Measurements from ENCODE around the gene CCDC17.

Gene CCDC17

DNA sequence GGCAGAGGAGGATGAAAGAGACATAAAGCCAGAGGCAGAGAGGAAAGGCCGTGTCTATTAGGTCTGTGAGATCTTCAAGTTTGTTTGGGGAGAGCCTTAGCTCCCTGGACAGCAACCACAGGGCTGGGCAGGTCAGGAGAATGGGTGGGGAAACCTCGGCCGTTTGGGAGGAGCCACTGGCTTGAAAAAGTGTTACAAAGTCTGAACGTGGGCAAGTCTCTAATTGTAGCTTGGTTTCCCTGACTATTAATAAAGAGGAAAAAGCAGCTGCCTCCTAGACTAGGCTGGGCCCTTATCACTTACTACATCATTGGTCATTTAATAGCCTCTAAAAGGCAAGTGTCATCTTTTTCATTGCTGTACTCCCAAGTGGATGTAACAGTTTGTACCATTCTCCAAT lies at the start of gene CCDC17:
Gene CCDC17, minus strand, starts transcription at position 83 of the 400 bp plus-strand sequence. CDS start 145 bp downstream, outside the sequence.
- no peak for FAIRE-seq

DNA sequence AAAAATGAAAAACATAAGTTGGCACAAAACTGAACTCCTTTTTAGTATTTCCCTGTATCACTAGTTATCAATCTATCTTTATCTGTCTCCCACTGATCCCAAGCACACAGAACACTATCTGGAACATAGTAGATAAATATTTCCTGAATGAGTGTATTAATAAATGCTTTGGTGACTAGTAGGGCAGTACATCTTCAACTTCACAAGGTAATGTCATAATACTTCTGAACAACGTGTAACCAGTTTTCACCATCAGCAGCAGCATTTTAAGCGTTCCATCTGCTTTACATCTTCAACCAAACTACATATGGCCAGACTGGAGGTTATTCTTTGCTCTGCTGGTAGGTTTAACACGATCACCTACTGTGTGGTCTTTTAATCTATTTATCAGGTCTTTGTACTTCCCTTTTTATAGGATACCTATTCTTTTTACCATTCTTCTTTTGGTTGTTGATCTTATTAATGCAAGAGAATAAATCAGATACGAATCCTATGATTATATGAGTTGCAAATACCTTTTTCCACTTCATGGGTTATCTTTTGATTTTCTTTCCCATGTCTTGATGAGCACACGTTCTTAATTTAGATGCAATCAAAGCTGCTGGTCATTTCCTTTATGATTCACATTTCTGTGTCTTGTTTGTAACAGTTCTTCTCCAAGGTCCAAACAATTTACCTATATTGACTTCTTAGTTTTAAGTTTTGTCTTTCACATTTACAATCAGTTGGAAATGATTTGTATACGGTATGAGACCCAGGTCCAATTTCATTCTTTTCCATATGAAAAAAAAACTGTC lies 46.2 kb upstream of the CCDC17 start:
- FAIRE-seq, result no peak

DNA sequence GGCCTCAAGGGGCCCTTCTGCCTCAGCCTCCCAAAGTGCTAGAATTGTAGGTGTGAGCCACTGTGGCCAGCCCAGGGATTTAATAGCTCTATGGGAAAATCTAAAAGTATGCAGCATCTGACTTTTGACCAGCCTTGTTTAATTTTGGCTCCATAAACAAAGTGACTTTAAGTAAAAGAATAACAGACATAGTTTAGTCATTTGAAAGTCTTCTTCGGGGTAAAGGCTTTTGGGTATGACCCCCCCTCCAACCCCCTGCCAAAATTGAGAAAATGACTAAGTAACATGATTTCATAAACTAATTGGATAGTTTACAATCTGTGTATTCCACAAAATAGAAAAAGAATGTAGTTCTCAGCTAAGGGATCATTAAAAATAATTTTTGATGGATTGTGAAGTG lies 45.5 kb upstream of the CCDC17 start:
- no peak for FAIRE-seq

DNA sequence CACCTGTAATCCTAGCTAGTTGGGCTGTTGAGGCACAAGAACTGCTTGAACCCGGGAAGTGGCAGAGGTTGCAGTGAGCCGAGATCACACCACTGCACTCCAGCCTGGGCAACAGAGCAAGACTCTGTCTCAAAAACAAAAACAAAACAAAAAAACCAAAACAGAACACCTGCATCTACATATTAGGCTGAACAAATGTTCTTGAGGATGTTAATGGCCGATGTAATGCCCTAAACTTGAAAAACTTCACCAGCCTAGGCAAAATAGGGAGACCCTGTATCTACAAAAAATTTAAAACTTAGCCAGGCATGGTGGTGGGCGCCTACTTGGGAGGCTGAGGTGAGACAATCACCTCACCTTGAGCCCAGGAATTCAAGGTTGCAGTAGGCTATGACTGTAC lies 44.7 kb upstream of the CCDC17 start:
- no peak for FAIRE-seq

DNA sequence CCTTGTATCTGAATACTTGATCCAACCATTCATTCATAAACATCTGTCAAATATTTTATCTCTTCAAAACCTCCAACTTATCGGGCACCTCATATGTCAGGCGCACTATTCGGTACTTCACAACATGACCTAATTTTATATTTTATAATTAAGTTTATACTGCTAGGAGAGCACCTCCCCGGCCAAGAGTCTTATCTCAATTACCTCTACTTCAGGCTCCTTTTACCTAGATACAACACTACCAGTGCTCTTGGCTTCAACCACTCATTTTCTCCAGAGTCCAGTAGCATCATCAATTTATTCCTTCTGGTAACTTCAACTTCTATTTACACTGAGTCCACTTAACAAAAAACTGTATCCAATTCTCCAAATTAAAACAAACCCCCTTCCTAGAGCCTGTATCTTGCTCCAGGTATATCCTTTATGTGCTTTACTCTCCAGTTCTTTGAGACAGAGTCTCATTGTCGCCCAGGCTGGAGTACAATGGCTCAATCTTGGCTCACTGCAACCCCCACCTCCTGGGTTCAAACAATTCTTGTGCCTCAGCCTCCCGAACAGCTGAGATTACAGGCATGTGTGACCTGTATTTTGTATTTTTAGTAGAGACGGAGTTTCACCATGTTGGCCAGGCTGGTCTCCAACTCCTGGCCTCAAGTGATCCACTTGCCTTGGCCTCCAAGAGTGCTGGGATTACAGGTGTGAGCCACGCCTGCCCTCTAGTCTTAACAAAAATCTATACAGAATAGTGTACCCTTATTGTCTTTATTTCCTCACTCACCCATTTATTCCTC lies 43.7 kb upstream of the CCDC17 start:
- FAIRE-seq, result no peak

DNA sequence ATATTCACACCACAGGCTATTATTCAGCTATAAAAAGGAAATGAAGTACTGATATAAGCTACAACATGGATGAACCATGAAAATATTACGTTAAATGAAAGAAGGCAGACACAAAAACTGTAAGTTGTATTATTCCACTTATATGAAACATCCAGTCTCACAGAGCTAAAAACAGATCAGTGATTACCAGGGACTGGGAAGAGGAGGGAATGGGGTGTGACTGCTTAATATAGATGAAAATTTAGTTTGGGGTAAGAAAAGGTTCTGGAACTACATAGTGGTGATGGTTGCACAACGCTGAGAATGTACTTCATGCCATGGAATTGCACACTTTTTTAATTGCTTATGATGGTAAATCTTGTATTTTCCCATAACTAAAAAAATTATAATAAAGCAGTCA lies 43.0 kb upstream of the CCDC17 start:
- no peak for FAIRE-seq

DNA sequence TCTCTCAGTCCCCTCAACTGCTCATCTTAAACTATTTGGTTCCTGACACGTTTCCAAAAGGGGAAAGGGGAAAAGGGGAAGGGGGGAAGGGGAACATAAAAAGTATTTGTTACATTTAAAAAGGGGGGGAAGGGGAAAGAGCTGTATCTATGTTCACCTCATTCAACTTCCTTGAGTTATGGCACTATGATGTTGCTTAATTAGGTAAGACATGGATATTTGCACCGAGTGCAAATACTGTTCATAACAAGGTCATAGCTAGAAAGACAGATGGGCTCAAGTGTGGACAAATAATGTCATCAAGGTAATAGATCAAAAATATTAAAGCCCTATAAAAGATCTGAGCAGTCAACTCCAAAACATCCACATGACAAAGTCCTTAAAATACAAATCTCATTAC lies 36.5 kb upstream of the CCDC17 start:
- FAIRE-seq, result no peak

DNA sequence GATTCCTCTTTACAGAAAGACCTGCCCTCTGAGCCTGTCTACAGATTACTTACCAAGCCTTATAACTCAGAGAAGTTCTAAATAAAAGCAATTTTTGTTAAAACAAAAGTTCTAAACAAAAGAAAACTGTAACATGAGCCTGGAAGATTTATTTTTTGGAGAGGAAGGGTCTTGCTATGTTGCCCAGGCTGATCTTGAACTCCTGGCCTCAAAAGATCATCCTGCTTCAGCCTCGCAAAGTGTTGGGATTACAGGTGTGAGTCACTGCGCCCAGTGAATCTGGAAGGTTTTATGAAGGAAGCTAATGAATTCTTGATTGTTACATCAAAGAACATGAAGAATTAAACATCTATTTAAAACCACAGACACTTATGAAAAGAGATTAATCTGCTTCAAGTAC lies 35.4 kb upstream of the CCDC17 start:
- no peak for FAIRE-seq

DNA sequence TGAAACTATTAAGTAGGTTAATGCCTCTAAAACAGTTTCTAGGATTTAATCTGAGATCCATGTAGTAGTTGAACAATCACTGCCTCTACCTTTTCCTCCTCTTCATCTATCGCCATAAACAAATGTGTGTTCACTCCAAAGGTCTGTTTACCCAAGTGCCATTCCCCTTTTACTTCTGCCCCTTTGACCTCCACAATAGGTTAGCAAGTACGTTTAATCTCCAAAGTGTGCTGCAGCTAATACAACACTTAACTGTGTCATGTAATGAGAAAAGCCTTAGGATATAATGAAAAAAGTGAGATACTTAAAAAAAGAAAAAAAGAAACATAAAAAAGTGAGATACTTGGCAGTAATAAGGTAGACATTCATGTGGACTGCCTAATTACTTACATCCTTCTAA lies 34.3 kb upstream of the CCDC17 start:
- FAIRE-seq, result no peak

DNA sequence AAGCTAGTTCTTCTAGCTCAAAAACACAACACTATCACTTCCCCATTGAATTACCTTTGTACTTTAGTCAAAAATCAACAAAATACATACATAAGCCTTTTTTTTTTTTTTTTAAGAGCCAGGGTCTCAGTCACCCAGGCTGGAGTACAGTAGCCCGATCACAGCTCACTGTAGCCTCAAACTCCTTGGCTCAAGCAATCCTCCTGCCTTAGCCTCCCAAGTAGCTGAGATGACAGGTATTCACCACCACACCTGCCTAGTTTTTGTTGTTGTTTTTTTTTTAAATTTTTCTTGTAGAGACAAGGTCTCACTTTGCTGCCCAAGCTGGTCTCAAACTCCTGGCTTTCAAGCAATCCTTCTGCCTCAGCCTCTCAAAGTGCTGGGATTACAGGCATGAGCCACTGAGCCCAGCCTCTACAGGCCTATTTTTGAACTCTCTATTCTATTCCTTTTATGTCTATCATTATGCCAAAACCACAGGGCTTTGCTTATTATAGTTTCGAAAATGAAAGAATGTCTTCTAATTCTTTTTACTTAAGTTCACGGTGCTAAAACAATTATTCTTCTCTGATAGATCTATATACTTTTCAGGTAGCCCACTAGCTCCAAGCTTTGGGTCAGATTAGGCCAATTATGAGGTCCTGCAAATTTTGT lies 32.8 kb upstream of the CCDC17 start:
- no peak for FAIRE-seq

DNA sequence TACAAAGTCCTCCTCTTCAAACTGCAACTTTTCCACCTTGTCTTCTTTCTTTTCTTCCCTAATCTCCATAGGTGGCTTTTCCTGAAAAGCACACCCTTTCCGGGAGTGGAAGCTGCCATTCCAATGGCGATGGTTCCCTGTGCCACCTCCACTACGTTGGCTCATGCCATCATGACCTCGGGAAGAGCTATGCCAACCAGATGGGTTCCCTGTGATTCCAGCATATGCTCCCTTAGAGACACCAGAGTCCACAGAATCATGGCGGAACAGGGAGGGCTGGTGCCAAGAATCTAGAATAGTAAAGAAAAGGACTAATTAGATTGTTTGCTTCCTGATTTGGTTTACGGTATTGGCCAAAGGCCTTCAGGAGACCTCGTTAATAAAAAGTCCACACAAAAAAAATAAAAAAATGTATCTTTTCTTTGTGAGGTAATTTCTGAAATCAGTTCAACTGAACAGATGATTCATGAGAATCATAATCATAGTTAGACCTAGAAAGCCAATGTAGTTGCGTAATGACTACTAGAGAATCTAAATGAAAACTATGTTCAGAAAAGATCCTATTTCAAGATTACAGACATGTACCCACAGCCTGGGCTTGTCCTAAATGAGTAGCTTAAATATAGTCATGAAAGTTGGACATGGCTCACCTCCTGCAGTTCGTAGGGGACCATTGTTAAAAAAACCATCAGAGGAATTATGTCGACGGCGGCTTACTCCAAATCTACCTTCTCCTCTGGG lies 30.9 kb upstream of the CCDC17 start:
- no peak for FAIRE-seq

DNA sequence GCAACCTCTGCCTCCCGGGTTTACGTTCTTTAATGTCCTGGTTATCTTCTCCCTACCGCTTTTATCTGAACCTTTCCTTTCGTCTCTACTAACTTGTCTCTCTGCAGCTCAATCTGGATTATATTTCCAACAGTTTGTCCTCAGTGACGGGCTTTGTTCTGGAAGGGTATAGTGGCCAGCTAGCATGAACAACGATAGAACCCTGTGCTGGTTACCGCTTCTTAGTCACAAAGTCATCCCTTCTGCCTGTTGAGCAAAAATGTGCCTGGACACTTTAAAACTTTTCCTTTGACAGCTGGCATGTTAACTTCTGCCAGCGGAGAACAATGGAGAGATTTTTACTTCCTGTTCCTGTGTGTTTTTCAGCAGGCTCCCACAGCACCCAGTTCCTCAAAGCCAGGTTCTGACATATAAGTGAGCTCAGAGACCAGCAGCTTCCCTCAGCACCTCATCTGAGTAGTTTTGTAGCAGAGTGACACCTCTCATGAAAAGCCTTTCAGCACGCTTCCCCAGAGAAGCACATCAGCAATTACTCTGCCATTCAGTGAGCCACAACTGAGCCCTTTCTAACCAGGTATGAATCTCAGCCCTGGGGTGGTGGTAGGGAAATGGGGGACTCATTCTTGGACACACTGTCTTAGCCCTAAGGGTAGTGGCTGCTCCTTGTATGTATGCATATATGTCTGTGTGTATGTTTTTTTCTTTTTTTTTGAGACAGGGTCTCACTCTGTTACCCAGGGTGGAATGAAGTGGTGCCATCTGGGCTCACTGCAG lies 23.6 kb upstream of the CCDC17 start:
- no peak for FAIRE-seq

DNA sequence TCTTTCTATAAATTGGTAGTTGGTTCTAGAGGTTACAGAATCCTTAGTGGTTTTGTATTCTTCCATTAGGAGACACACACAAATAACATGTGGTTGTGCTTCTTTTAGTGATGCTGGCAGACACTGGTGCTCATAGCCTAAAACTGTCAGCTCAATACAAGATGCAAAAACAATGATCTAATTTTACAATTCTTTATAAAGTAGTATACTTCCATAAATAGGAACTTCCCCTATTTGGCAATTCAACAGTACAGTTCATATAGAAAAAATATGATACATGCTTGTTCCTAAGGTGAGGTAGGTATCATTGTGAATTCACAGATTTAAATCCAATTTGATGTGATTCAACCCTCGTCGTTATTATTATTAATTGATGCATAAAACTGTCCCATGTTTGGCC lies 20.8 kb upstream of the CCDC17 start:
- FAIRE-seq, result no peak

DNA sequence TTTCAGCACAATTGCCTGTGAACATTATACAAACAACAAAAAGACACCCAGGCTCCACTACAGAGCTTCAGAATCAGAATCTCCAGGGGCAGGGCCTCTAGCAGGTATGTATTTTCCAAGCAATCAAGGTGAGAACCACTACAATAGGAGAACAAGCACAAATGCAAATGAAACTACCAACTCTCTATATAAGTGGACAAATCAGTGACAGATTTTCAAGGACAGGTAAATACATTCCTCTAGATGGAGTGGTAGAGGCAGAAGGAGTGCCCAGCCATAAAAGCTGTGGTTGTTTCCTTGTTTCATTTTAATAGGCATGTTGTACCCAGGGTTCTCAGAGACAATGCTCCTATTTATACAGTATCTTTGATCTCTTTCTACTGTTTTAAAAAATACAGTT lies 20.1 kb upstream of the CCDC17 start:
- no peak for FAIRE-seq

DNA sequence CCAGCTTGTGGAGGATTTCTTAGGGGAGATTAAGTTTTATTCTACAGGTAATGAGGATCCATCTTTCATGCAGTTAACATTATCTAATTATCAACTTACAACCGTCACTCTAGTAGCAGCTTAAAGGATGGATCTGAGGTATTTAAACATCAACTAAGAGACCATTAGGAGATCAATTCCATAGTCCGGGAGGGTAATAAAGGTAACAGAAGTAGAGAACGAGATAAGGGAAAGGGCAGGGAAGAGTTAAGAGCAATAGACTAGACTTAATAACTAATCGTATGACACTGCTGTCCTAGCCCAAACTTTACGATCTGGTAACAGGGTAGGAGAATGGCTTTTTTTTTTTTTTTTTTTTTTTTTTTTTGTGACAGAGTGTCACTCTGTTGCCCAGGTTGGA lies 19.5 kb upstream of the CCDC17 start:
- no peak for FAIRE-seq

DNA sequence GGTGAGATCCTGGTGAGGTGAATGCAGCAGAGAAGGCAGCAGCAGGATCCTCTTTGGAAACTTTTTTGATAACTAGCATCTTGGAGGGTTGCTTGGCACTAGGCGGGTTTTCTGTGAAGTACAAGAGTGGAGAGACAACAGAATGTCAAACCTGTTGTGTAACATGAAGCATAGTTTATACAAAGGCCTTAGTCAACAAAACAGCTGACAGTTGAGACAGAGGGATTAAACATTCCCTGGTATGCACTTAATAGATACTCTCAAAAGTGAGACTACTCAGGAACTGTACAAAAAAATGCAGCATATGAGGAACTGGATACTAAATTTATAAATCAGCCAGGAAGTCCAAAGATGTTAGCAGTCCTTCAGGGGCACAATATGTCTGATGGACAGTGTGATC lies 16.4 kb upstream of the CCDC17 start:
- no peak for FAIRE-seq

DNA sequence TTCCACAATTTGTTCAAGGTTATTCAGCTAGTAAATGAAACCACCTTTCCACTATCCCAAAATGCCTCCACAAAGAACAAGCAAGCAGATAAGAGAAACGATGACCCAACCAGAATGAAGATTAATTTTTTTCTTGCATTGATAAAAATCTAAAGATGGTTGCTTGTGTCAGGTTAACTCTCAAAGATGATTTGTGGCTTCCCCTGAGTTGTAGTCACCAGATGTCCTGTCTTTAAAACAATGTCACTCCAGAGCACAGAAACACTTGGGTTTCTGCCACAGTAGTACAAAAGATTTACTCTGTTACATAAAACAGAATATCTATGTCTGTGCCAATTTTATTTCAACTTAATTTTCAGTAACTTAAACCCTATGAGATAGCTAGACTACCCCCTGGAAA lies 11.4 kb upstream of the CCDC17 start:
- FAIRE-seq, result no peak

DNA sequence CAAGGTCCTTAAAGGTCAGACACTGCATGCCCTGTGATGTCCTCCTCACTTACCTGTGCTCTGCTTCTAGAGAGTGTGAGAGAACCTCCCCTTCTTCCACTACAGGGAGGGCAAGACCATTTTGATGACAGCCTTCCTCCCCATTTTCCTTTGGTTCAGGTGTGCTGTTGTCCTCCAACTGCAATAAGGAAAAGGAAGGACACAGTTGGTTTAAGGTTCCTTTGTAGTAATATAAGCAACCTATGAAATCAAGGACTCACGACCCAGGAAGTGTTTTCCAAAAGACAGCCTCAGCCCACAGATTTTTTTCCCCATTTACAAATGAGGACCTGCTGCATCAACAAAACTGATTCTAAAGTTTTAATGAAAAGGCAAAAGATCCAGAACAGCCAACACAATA lies 6.6 kb upstream of the CCDC17 start:
- no peak for FAIRE-seq

DNA sequence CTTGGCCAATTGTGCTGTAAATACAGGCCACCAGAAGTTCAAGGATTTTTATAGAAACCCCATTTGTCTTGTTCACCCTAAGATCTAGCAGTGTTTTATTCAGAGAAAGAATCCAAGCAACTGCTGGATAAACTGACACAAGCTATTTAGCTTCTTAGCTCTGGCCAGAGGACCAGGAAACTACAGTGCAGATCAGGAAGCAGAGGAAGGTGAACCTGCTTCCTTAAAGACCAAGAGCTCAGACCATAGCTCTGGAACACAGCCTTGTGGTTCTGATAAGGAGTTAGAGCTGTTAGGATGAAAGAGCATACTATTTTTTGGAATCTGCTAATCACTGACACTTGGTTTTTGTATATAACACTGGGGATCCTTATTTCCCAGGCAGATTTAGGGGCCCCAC lies 5.2 kb upstream of the CCDC17 start:
- no peak for FAIRE-seq

DNA sequence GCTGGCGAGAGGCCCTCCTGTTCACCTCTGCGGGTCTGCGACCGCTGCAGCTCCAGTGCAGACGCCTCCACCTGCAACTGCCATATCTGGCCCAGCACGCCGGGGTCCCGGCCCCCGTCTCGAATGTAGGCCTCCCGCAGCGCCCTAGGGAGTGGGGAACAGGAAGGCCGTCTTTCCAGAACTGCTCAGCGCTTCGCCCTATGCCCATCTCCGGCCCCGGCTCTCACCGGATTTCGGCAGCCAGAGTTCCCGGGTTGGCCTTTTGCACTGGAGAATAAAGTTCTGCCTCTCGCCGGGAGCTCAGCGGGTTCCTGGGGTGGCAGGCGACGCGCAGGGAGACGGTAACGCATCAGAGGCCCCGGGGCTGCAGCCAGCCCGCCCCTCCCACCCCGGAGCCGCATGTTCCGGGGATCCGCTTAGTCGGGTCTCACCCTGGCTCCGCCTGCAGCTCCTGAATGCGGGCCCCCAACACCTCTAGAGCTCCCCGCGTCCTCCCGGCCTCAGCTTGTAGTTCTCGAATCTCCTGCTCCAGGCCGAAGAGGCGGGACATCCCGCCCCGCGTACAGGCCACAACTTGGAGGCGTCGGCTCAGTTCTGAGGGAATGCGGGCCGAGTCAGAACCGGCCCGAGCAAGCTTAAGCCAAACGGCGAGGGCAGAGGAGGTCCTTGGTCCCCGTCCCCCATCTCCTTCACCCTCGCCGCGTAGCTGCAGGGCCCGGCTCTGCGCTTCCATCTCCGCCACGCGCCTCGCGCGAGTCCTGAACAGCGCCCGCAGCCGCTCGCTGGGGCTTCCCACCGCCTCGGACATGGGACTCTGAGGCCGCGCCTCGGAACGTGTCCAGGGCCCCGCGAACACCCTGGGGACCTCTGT lies 1.1 kb downstream of the CCDC17 start:
- FAIRE-seq, result no peak

DNA sequence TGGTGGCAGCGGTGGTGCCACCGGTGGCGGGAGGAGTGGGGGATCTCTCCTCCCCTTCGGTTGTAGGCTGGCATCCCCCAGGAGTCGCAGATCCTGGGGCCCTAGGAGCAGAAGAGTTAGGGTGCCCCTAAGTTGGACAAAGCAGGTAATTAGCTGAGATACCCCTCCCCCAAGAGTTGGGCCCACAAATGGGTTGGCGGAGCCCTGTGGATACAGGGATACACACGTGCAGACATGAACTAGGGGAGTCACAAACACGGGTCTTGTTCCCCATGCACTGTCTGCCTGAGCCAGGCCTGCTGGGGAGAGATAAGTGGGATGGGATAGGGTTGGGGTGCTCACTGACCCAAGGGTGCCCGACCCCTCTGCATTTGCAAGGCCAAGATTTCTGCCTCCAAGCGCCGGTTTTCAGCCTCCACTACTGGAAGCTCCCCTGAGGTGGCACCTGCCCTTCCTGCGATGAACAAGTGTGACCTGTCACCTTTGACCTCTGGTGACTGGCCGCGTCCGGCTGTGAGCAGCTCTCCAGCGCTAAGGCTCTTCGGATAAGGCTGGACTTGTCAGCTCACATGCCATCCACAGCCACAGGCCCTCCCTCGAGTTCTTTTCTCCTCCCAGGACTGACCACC lies 1.8 kb downstream of the CCDC17 start:
- no peak for FAIRE-seq
